Measurements from ENCODE around the gene TMEM63B.

DNA sequence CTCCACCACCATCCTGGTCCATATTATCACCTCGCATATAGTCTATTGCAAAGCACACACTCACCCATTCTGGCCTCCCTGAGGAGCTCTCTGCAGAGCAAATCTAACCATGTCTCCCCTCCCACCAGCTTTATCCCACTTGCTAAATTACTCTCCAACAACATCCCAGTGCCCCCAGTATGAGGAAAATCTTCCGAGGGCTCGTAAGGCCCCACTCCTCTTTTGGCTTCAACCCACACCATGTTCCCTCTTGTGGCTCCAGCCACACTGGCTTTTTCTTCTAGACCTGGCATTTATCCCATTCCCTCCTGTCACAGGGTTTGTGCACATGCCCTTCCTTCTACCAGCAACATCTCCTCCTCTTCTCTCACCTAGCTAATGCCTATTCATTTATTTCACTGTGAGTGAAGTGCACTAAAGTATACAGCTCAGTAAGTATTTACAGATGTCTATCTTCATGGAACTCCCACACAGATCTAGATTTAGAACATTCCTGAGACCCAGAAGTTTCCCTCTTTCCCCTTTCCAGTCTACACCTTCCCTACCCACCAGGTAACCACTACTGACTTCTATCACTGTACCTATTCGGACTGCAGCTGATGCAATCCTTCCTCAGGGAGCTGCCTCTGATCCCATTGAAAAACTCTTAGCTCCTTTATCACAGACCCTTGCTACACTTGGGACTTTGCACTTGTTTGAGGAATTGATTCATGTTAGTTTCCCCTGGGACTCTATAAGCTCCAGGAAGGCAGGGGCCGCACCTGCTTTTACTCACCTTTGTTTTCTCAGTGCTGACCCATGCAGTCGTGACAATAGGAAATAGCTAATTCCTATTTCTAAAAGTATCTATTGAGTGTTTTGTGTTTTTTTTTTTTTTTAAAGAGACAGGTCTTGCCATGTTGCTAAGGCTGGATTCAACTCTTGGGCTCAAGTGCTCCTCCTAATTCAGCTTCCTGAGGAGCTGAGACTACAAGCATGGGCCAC is 15.6 kb upstream of the TMEM63B start:
- no peak for TF ChIP-seq POLR2A (IDR thresholded peaks at IDR 0.05)
- TF ChIP-seq, protein P1, sequence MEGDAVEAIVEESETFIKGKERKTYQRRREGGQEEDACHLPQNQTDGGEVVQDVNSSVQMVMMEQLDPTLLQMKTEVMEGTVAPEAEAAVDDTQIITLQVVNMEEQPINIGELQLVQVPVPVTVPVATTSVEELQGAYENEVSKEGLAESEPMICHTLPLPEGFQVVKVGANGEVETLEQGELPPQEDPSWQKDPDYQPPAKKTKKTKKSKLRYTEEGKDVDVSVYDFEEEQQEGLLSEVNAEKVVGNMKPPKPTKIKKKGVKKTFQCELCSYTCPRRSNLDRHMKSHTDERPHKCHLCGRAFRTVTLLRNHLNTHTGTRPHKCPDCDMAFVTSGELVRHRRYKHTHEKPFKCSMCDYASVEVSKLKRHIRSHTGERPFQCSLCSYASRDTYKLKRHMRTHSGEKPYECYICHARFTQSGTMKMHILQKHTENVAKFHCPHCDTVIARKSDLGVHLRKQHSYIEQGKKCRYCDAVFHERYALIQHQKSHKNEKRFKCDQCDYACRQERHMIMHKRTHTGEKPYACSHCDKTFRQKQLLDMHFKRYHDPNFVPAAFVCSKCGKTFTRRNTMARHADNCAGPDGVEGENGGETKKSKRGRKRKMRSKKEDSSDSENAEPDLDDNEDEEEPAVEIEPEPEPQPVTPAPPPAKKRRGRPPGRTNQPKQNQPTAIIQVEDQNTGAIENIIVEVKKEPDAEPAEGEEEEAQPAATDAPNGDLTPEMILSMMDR (IDR thresholded peaks at IDR 0.05), result no peak
